HL-60 (cell line): ENCODE measurements around the gene OR4D5.

Experiments
- DNase-seq, 2 experiments: peaks; one replicate each; pipeline ENCODE4 v3.0.0-alpha.2; 2010 to 2020; ENCODE audit warnings: low read depth in 1 of 2, low spot score in 1 of 2
- H3K27ac ChIP-seq: fragments of 250-450 bp; sonication (Bioruptor Pico); replicated peaks from 2 replicates; pipeline ENCODE4 v1.5.1; 2020; ENCODE audit warnings: mild to moderate bottlenecking, moderate library complexity
- H3K27me3 ChIP-seq: fragments of 250-450 bp; sonication (Bioruptor Pico); 2 replicates; pipeline ENCODE4 v1.5.1; 2021; ENCODE audit warnings: mild to moderate bottlenecking, moderate library complexity; ENCODE audit not compliant: insufficient read depth, poor library complexity, severe bottlenecking
- H3K4me3 ChIP-seq: replicated peaks from 2 replicates; pipeline ENCODE4 v1.5.1; 2011; ENCODE audit warnings: mild to moderate bottlenecking, control low read depth, low read length; ENCODE audit not compliant: insufficient read depth
- GABPA ChIP-seq: IDR thresholded peaks from 2 replicates; pipeline ENCODE4 v1.6.1; 2012; ENCODE audit warnings: low read depth
- POLR2AphosphoS5 ChIP-seq: IDR thresholded peaks from 2 replicates; pipeline ENCODE4 v1.6.1; 2012; ENCODE audit warnings: low read depth
- SPI1 ChIP-seq: IDR thresholded peaks from 2 replicates; pipeline ENCODE4 v1.6.1; 2012; ENCODE audit warnings: low read depth, mild to moderate bottlenecking, borderline replicate concordance
- TF ChIP-seq, protein P1 (sequence below): IDR thresholded peaks from one replicate; pipeline ENCODE4 v1.5.1; 2011; ENCODE audit warnings: low read length, control low read depth, inconsistent platforms; ENCODE audit not compliant: insufficient read depth
- TF ChIP-seq, protein P2 (sequence below): IDR thresholded peaks from 2 replicates; pipeline ENCODE4 v1.6.1; 2012; ENCODE audit warnings: low read depth; ENCODE audit not compliant: insufficient replicate concordance

OR4D5 gene

DNA sequence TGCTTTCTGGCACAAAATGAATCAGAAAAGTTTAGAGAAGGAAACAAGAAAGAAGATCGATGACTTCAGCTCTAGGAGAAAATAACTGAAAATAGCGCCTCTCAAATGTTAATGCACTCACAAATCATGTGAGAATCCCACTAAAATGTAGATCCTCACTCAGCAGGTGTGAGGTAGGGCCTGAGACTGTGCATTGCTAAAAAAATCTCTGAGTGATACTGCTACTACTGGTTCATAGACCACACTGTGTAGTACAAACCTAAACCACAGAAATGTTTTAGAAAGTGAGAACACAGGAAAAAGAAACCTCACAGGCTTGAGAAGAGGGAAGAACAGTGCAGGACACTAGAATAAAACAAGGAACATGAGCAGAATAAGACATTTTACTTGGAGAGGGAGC lies 35.5 kb upstream of the OR4D5 start:
- DNase-seq: no peak

DNA sequence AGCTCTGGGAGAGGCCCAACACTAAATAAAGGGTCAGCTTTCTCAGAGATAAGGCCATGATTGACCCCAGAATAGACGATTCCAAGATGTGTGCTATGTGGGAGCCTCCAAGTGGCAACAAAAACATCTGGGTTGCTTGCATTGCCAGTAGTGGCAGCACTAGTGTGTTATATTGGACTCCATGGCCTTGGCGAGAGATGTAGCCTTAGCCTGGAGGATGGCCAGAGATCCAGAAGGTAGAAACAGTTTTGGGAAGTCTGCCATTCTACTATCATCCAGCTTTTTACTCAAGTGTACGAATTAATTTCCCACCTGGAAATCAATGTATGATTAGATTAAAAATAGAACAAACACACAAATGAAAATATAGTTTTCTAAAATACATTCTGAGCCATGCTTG lies 34.5 kb upstream of the OR4D5 start:
- DNase-seq: no peak
- TF ChIP-seq GABPA (no peak), POLR2AphosphoS5 (no peak), SPI1 (no peak)
- TF ChIP-seq, protein P1, sequence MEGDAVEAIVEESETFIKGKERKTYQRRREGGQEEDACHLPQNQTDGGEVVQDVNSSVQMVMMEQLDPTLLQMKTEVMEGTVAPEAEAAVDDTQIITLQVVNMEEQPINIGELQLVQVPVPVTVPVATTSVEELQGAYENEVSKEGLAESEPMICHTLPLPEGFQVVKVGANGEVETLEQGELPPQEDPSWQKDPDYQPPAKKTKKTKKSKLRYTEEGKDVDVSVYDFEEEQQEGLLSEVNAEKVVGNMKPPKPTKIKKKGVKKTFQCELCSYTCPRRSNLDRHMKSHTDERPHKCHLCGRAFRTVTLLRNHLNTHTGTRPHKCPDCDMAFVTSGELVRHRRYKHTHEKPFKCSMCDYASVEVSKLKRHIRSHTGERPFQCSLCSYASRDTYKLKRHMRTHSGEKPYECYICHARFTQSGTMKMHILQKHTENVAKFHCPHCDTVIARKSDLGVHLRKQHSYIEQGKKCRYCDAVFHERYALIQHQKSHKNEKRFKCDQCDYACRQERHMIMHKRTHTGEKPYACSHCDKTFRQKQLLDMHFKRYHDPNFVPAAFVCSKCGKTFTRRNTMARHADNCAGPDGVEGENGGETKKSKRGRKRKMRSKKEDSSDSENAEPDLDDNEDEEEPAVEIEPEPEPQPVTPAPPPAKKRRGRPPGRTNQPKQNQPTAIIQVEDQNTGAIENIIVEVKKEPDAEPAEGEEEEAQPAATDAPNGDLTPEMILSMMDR: no peak
- TF ChIP-seq, protein P2, sequence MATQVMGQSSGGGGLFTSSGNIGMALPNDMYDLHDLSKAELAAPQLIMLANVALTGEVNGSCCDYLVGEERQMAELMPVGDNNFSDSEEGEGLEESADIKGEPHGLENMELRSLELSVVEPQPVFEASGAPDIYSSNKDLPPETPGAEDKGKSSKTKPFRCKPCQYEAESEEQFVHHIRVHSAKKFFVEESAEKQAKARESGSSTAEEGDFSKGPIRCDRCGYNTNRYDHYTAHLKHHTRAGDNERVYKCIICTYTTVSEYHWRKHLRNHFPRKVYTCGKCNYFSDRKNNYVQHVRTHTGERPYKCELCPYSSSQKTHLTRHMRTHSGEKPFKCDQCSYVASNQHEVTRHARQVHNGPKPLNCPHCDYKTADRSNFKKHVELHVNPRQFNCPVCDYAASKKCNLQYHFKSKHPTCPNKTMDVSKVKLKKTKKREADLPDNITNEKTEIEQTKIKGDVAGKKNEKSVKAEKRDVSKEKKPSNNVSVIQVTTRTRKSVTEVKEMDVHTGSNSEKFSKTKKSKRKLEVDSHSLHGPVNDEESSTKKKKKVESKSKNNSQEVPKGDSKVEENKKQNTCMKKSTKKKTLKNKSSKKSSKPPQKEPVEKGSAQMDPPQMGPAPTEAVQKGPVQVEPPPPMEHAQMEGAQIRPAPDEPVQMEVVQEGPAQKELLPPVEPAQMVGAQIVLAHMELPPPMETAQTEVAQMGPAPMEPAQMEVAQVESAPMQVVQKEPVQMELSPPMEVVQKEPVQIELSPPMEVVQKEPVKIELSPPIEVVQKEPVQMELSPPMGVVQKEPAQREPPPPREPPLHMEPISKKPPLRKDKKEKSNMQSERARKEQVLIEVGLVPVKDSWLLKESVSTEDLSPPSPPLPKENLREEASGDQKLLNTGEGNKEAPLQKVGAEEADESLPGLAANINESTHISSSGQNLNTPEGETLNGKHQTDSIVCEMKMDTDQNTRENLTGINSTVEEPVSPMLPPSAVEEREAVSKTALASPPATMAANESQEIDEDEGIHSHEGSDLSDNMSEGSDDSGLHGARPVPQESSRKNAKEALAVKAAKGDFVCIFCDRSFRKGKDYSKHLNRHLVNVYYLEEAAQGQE: no peak
- Histone ChIP-seq H3K4me3 (no peak overlapping the region), H3K27ac (no peak overlapping the region), H3K27me3 (no peaks in the 10 kb centered on the region)

More for the DNA sequence above, 35.5 kb upstream of the OR4D5 start:
- Histone ChIP-seq H3K27me3 (no peaks in the 10 kb centered on the region), H3K27ac (no peak overlapping the region), H3K4me3 (no peak overlapping the region)
- TF ChIP-seq, protein P1: no peak
- TF ChIP-seq SPI1 (no peak), GABPA (no peak), POLR2AphosphoS5 (no peak)
- TF ChIP-seq, protein P2: no peak

DNA sequence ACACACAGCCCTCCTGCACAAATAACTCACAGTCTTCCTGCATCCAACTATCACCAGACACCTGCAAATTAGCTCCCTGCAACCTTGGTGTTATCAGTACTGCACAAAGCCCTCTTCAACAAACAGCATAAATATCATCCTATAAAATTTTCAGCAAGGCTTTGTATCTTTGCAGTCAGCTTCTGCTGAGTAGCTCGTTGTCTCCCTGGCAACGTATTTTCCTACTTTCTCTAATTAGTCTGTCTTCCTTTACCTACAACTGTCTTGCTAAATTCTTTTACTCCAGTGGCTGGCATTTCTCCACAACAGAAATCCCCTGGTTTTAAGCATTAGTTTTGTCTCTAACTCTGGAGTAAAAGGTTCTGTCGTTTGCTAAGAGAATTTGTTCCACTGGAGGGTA lies 33.6 kb upstream of the OR4D5 start:
- no peaks in the 10 kb centered on the region for H3K27me3 ChIP-seq
- H3K27ac ChIP-seq: no peak overlapping the region
- no peak overlapping the region for H3K4me3 ChIP-seq
- TF ChIP-seq GABPA (no peak), SPI1 (no peak), POLR2AphosphoS5 (no peak)
- TF ChIP-seq, protein P1: no peak
- TF ChIP-seq, protein P2: no peak
- DNase-seq: no peak
